Endometrium (tissue), 2 donors: ENCODE data around the gene DNA2.

Experiments used
- FAIRE-seq: peaks from 2 replicates; lab custom pipeline; 2012; peaks lifted over from hg19 to GRCh38; lab: Jason Lieb, UNC
- donor health status: control.
- donor health status: control.

Gene DNA2

GRCh38 chr10:68364101-68364886 is 107.5 kb downstream of the DNA2 start:
- FAIRE-seq = no peak
